Measurements from ENCODE around the gene REC114.

DNA sequence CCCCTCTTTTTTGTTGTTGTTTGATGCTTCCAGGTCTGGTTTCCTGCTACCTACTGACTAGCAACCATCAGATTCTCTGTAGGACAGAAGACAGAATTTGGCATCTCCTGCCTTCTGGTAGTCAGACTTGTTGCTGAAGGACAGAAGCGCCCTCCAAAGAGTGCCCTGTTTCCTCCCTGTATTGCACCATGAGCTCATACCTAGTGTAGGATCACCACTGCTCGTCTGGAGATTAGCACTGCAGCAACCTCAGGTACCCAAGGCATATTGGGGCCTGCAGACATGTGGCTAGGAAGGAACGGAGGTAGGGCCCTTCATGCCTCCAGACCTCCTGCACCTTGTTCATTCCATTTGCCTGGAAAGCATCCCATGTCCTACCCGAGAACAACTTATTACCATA is 112.1 kb downstream of the REC114 start:
- TF ChIP-seq CTCF (IDR thresholded peaks at IDR 0.05) (no peak), POLR2A (IDR thresholded peaks at IDR 0.05) (no peak)

Measured in adrenal gland (tissue), 5 donors.